KBM-7 (cell line): Measurements from ENCODE around the gene KRTAP10-7.
A peak's percentile ranks its signal among the peaks of the same experiment; 100 is the strongest.
"Not testable (repeated sequence)": the region's sequence is repeated elsewhere in the genome, so short reads cannot be mapped to it uniquely, and the experiment has no call there.

ENCODE experiments used
- DNase-seq: peaks from one replicate; pipeline ENCODE4 v3.0.0-alpha.2; 2015
- in situ Hi-C: fragments of 300-500 bp; cut with MboI; formaldehyde crosslinking; loops from 2 replicates; pipeline ENCODE4 v1.14.3; 2020; ENCODE audit warnings: low sequenced_read_pairs, low pct_unique_long_range_greater_than_20kb, mixed read lengths

KRTAP10-7 gene

GRCh38 chr21:44582055-44582454, 18.3 kb upstream of the KRTAP10-7 start:
- DNase-seq = no peak
- in situ Hi-C loops = no loop called here

GRCh38 chr21:44583089-44583799, 17.2 kb upstream of the KRTAP10-7 start:
- in situ Hi-C loops = no loop called here
- no peak for DNase-seq

- no peak for DNase-seq
- in situ Hi-C loops = no loop called here
Observed at GRCh38 chr21:44583800-44584147, 16.6 kb upstream of the KRTAP10-7 start.

GRCh38 chr21:44585892-44586291, 14.5 kb upstream of the KRTAP10-7 start:
- no peak for DNase-seq
- in situ Hi-C loops = no loop called here

GRCh38 chr21:44589094-44589493, 11.3 kb upstream of the KRTAP10-7 start:
- in situ Hi-C loops = no loop called here
- no peak for DNase-seq

- in situ Hi-C loops = no loop called here
- no peak for DNase-seq
Observed at GRCh38 chr21:44589586-44590305, 10.7 kb upstream of the KRTAP10-7 start.

GRCh38 chr21:44590311-44590721, 10.1 kb upstream of the KRTAP10-7 start:
- DNase-seq = no peak
- in situ Hi-C loops = no loop called here

- DNase-seq, in situ Hi-C loops: not testable (repeated sequence)
Observed at GRCh38 chr21:44590897-44591800, 9.2 kb upstream of the KRTAP10-7 start.

- DNase-seq, in situ Hi-C loops: not testable (repeated sequence)
Observed at GRCh38 chr21:44591801-44592130, 8.6 kb upstream of the KRTAP10-7 start.

GRCh38 chr21:44592446-44593311, 7.7 kb upstream of the KRTAP10-7 start, which contains the start of gene KRTAP10-6:
TSS of gene KRTAP10-6 (minus strand) at chr21:44592505. CDS start at chr21:44592484, 21 bp downstream.
- in situ Hi-C loops = no loop called here
- no peak for DNase-seq

GRCh38 chr21:44593598-44594405, 6.6 kb upstream of the KRTAP10-7 start:
- in situ Hi-C loops = no loop called here
- peak; percentile 61 for DNase-seq

- no peak for DNase-seq
- in situ Hi-C loops = no loop called here
Observed at GRCh38 chr21:44594406-44594916, 5.9 kb upstream of the KRTAP10-7 start.

GRCh38 chr21:44595524-44595923, 4.9 kb upstream of the KRTAP10-7 start:
- DNase-seq = no peak
- in situ Hi-C loops = no loop called here

GRCh38 chr21:44596068-44596725, 4.2 kb upstream of the KRTAP10-7 start:
- in situ Hi-C loops = no loop called here
- DNase-seq = no peak

- peak; percentile 26 for DNase-seq
- in situ Hi-C loops = no loop called here
Observed at GRCh38 chr21:44598061-44598460, 2.3 kb upstream of the KRTAP10-7 start.

- in situ Hi-C loops = no loop called here
- no peak for DNase-seq
Observed at GRCh38 chr21:44599264-44600029, 950 bp upstream of the KRTAP10-7 start.

GRCh38 chr21:44601091-44601490, 694 bp downstream of the KRTAP10-7 start:
- DNase-seq, in situ Hi-C loops: not testable (repeated sequence)
